Measurements from ENCODE around the gene KNCN.

The KNCN gene

GRCh38 chr1:46563341-46563740 is 11.9 kb upstream of the KNCN start:
- no peak overlapping the region for H3K4me3 ChIP-seq (ENCODE audit: low read length)
- no peaks in the 10 kb centered on the region for H3K4me1 ChIP-seq (ENCODE audit: insufficient read depth, low read length)
- H3K9me3 ChIP-seq (ENCODE audit: insufficient read depth, low read depth, low read length), result no peaks in the 10 kb centered on the region
- no peak overlapping the region for H3K9ac ChIP-seq (ENCODE audit: low read depth, low read length)
- H3K27me3 ChIP-seq (ENCODE audit: insufficient read depth, low read length), result no peaks in the 10 kb centered on the region
- H3K36me3 ChIP-seq (ENCODE audit: insufficient read depth, low read depth, low read length), result no peaks in the 10 kb centered on the region
- H3K27ac ChIP-seq (ENCODE audit: low read length), result no peak overlapping the region

DNA sequence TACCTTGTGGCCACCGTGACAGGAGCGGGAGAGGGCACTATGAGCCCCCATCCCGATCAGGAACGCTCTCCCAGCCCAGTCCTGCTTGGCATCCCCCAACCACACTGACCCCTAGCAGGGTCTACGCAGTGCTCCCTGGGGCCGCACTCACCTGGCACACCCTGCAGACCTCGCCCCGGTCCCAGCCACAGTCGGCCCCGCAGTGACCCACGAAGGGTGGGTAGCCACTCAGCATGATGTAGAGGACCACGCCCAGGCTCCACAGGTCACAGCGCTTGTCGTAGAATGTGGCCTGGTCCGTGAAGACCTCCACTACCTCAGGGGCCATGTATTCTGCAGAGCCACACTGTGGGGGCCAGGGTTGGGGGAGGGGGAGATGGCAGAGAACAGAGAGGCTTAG is 11.1 kb upstream of the KNCN start:
- Histone ChIP-seq H3K9me3 (ENCODE audit: insufficient read depth, low read depth, low read length) (no peaks in the 10 kb centered on the region), H3K27ac (ENCODE audit: low read length) (no peak overlapping the region), H3K4me1 (ENCODE audit: insufficient read depth, low read length) (no peaks in the 10 kb centered on the region), H3K36me3 (ENCODE audit: insufficient read depth, low read depth, low read length) (no peaks in the 10 kb centered on the region), H3K9ac (ENCODE audit: low read depth, low read length) (no peak overlapping the region), H3K27me3 (ENCODE audit: insufficient read depth, low read length) (no peaks in the 10 kb centered on the region), H3K4me3 (ENCODE audit: low read length) (no peak overlapping the region)

DNA sequence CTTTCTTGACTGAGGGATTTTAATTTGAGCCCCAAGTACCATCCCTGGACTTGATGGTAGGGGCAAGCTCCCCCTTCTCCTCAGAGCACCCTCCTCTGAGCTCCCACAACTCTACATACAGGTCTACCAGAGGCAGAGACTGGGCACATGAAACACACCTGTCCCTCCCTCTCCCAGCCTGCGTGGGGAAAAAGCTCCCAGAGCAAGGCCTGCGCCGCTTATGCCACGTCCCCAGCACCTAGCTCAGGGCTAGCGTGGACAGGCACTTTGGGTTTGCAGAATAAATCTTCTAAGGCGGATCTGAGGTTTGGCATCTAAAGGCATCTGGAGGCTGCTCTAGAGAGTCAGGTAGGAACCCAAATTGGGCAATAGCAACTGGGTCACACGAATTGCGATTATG is 7.5 kb upstream of the KNCN start:
- H3K36me3 ChIP-seq (ENCODE audit: insufficient read depth, low read depth, low read length), result no peaks in the 10 kb centered on the region
- no peaks in the 10 kb centered on the region for H3K9me3 ChIP-seq (ENCODE audit: insufficient read depth, low read depth, low read length)
- H3K27ac ChIP-seq (ENCODE audit: low read length), result no peak overlapping the region
- H3K27me3 ChIP-seq (ENCODE audit: insufficient read depth, low read length), result no peaks in the 10 kb centered on the region
- no peak overlapping the region for H3K9ac ChIP-seq (ENCODE audit: low read depth, low read length)
- no peaks in the 10 kb centered on the region for H3K4me1 ChIP-seq (ENCODE audit: insufficient read depth, low read length)
- no peak overlapping the region for H3K4me3 ChIP-seq (ENCODE audit: low read length)

GRCh38 chr1:46558141-46558963 is 6.9 kb upstream of the KNCN start:
- Histone ChIP-seq H3K4me1 (ENCODE audit: insufficient read depth, low read length) (no peaks in the 10 kb centered on the region), H3K4me3 (ENCODE audit: low read length) (no peak overlapping the region), H3K9me3 (ENCODE audit: insufficient read depth, low read depth, low read length) (no peaks in the 10 kb centered on the region), H3K27ac (ENCODE audit: low read length) (no peak overlapping the region), H3K27me3 (ENCODE audit: insufficient read depth, low read length) (no peaks in the 10 kb centered on the region), H3K36me3 (ENCODE audit: insufficient read depth, low read depth, low read length) (no peaks in the 10 kb centered on the region), H3K9ac (ENCODE audit: low read depth, low read length) (no peak overlapping the region)

DNA sequence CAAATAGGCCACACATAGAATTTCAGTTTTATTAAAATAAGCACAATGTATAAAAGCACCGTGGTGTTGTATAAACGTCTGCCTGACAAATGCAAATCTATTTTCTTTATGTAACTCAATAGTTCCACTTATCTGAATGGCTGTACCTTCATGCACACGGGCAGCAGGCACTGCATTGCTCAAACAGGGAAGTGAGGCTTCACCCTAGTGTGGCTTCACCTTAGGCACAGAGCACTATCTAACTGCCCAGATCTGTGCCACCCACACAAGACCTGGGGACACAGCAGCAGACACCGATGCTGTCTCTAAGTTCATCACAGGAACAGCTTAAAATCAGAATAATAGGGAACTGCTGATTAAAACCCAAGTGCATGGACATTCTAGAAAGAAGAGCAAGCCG is 6.0 kb upstream of the KNCN start:
- no peaks in the 10 kb centered on the region for H3K36me3 ChIP-seq (ENCODE audit: insufficient read depth, low read depth, low read length)
- no peak overlapping the region for H3K9ac ChIP-seq (ENCODE audit: low read depth, low read length)
- no peaks in the 10 kb centered on the region for H3K27me3 ChIP-seq (ENCODE audit: insufficient read depth, low read length)
- no peaks in the 10 kb centered on the region for H3K4me1 ChIP-seq (ENCODE audit: insufficient read depth, low read length)
- no peak overlapping the region for H3K27ac ChIP-seq (ENCODE audit: low read length)
- no peaks in the 10 kb centered on the region for H3K9me3 ChIP-seq (ENCODE audit: insufficient read depth, low read depth, low read length)
- H3K4me3 ChIP-seq (ENCODE audit: low read length), result no peak overlapping the region

DNA sequence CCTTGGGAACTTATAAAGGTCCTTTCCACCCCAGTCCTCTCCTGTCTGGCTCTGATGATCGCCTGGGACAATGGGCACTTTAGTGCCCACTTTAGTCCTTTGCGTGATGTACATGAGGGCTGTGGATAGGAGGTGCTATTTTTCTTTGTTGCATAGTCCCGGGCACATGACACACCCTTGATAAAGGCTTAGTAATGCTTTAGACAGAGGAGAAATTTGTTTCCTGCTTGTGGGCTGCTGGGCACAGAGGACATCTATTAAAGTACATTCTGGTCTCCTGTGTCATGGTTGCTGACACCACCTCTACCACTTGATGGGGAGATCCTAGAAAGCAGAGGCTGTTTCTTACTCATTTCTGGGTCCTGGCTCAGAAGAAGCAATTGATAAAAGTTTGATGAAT is 5.4 kb upstream of the KNCN start:
- Histone ChIP-seq H3K4me3 (ENCODE audit: low read length) (no peak overlapping the region), H3K27ac (ENCODE audit: low read length) (no peak overlapping the region), H3K36me3 (ENCODE audit: insufficient read depth, low read depth, low read length) (no peaks in the 10 kb centered on the region), H3K9me3 (ENCODE audit: insufficient read depth, low read depth, low read length) (no peaks in the 10 kb centered on the region), H3K27me3 (ENCODE audit: insufficient read depth, low read length) (no peaks in the 10 kb centered on the region), H3K4me1 (ENCODE audit: insufficient read depth, low read length) (no peaks in the 10 kb centered on the region), H3K9ac (ENCODE audit: low read depth, low read length) (no peak overlapping the region)

GRCh38 chr1:46555826-46556619 is 4.6 kb upstream of the KNCN start:
- no peak overlapping the region for H3K4me3 ChIP-seq (ENCODE audit: low read length)
- H3K4me1 ChIP-seq (ENCODE audit: insufficient read depth, low read length), result no peaks in the 10 kb centered on the region
- no peak overlapping the region for H3K27ac ChIP-seq (ENCODE audit: low read length)
- H3K9me3 ChIP-seq (ENCODE audit: insufficient read depth, low read depth, low read length), result no peaks in the 10 kb centered on the region
- H3K36me3 ChIP-seq (ENCODE audit: insufficient read depth, low read depth, low read length), result no peaks in the 10 kb centered on the region
- peaks cover 6% of the 10 kb centered on the region for H3K27me3 ChIP-seq (ENCODE audit: insufficient read depth, low read length)
- H3K9ac ChIP-seq (ENCODE audit: low read depth, low read length), result no peak overlapping the region

GRCh38 chr1:46554597-46555381 is 3.3 kb upstream of the KNCN start:
- Histone ChIP-seq H3K27ac (ENCODE audit: low read length) (no peak overlapping the region), H3K9me3 (ENCODE audit: insufficient read depth, low read depth, low read length) (no peaks in the 10 kb centered on the region), H3K9ac (ENCODE audit: low read depth, low read length) (no peak overlapping the region), H3K36me3 (ENCODE audit: insufficient read depth, low read depth, low read length) (no peaks in the 10 kb centered on the region), H3K4me3 (ENCODE audit: low read length) (no peak overlapping the region), H3K4me1 (ENCODE audit: insufficient read depth, low read length) (no peaks in the 10 kb centered on the region), H3K27me3 (ENCODE audit: insufficient read depth, low read length) (peaks cover 8% of the 10 kb centered on the region)

GRCh38 chr1:46554236-46554596 is 2.8 kb upstream of the KNCN start:
- Histone ChIP-seq H3K9me3 (ENCODE audit: insufficient read depth, low read depth, low read length) (no peaks in the 10 kb centered on the region), H3K9ac (ENCODE audit: low read depth, low read length) (no peak overlapping the region), H3K27ac (ENCODE audit: low read length) (no peak overlapping the region), H3K27me3 (ENCODE audit: insufficient read depth, low read length) (peaks cover 13% of the 10 kb centered on the region), H3K4me3 (ENCODE audit: low read length) (no peak overlapping the region), H3K4me1 (ENCODE audit: insufficient read depth, low read length) (no peaks in the 10 kb centered on the region), H3K36me3 (ENCODE audit: insufficient read depth, low read depth, low read length) (no peaks in the 10 kb centered on the region)

DNA sequence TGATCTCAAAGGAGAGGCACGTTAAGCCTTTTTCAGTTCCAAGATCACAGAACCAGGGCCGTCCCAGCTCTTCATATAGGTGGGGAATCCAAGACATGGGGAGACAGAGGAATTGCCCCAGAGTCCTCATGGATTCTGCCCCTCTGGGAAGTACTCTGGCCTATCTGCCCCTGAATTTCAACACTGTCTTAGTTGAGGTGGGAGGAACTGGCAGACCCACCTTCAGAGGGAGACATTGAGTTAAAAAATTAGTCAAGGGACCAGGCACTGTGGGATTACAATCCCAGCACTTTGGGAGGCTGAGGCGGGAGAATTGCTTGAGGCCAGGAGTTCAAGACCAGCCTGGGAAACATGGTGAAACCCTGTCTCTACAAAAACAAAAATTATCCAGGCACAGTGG is 2.1 kb upstream of the KNCN start:
- H3K36me3 ChIP-seq (ENCODE audit: insufficient read depth, low read depth, low read length), result no peaks in the 10 kb centered on the region
- no peak overlapping the region for H3K27ac ChIP-seq (ENCODE audit: low read length)
- peaks cover 13% of the 10 kb centered on the region for H3K27me3 ChIP-seq (ENCODE audit: insufficient read depth, low read length)
- H3K4me1 ChIP-seq (ENCODE audit: insufficient read depth, low read length), result no peaks in the 10 kb centered on the region
- H3K9me3 ChIP-seq (ENCODE audit: insufficient read depth, low read depth, low read length), result no peaks in the 10 kb centered on the region
- no peak overlapping the region for H3K9ac ChIP-seq (ENCODE audit: low read depth, low read length)
- H3K4me3 ChIP-seq (ENCODE audit: low read length), result no peak overlapping the region

GRCh38 chr1:46552357-46553237 is 1.1 kb upstream of the KNCN start:
- Histone ChIP-seq H3K36me3 (ENCODE audit: insufficient read depth, low read depth, low read length) (no peaks in the 10 kb centered on the region), H3K27me3 (ENCODE audit: insufficient read depth, low read length) (peaks cover 17% of the 10 kb centered on the region), H3K9me3 (ENCODE audit: insufficient read depth, low read depth, low read length) (no peaks in the 10 kb centered on the region), H3K27ac (ENCODE audit: low read length) (no peak overlapping the region), H3K9ac (ENCODE audit: low read depth, low read length) (no peak overlapping the region), H3K4me1 (ENCODE audit: insufficient read depth, low read length) (no peaks in the 10 kb centered on the region), H3K4me3 (ENCODE audit: low read length) (no peak overlapping the region)
